ENCODE results near the gene RASGRP4. TPM values are rescaled to one million over a fixed set of nuclear protein-coding genes. Genes with fewer than 3 reads are reported as not detected.

The RASGRP4 gene
- total and polyA plus RNA-seq, 2 donors (not counting 1 experiment from before 2014, with no cell fraction given) = not detected

GRCh38 chr19:38383743-38384142 is 42.3 kb downstream of the RASGRP4 start:
- H3K4me1 ChIP-seq (ENCODE audit: control insufficient read depth, extremely low read depth, insufficient read depth, low read length) = peaks cover 2% of the 10 kb centered on the region
- no peaks in the 10 kb centered on the region for H3K9me3 ChIP-seq (ENCODE audit: control insufficient read depth, insufficient read depth, low read depth, low read length)
- no peak overlapping the region for H3K9ac ChIP-seq (ENCODE audit: insufficient read depth, low read length)
- no peak overlapping the region for H3K4me3 ChIP-seq (replicated peaks in 1 of 4; ENCODE audit: control extremely low read depth in 1 of 4, insufficient read depth in 1 of 4, low read depth in 3 of 4, low read length in 4 of 4)
- H3K36me3 ChIP-seq (ENCODE audit: control insufficient read depth, insufficient read depth, low read length) = peaks cover 18% of the 10 kb centered on the region
- no peaks in the 10 kb centered on the region for H4K20me1 ChIP-seq (ENCODE audit: control insufficient read depth, extremely low read depth, insufficient read depth, low read length)
- H3K4me2 ChIP-seq (ENCODE audit: extremely low read depth, insufficient read depth, low read length) = no peak overlapping the region
- no peaks in the 10 kb centered on the region for H3K27me3 ChIP-seq (ENCODE audit: control insufficient read depth, insufficient read depth, low read length)
- H2AFZ ChIP-seq (ENCODE audit: low read length) = no peak overlapping the region
- TF ChIP-seq EZH2 (IDR thresholded peaks at IDR 0.05; ENCODE audit: low read length, missing control alignments) = no peak
- TF ChIP-seq, protein P1, sequence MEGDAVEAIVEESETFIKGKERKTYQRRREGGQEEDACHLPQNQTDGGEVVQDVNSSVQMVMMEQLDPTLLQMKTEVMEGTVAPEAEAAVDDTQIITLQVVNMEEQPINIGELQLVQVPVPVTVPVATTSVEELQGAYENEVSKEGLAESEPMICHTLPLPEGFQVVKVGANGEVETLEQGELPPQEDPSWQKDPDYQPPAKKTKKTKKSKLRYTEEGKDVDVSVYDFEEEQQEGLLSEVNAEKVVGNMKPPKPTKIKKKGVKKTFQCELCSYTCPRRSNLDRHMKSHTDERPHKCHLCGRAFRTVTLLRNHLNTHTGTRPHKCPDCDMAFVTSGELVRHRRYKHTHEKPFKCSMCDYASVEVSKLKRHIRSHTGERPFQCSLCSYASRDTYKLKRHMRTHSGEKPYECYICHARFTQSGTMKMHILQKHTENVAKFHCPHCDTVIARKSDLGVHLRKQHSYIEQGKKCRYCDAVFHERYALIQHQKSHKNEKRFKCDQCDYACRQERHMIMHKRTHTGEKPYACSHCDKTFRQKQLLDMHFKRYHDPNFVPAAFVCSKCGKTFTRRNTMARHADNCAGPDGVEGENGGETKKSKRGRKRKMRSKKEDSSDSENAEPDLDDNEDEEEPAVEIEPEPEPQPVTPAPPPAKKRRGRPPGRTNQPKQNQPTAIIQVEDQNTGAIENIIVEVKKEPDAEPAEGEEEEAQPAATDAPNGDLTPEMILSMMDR (conservative IDR thresholded peaks at IDR 0.05 in 1 of 2, IDR thresholded peaks at IDR 0.05 in 1 of 2; ENCODE audit: low read depth in 1 of 2, low read length in 2 of 2) = no peak
- peaks cover 4% of the 10 kb centered on the region for H3K79me2 ChIP-seq (ENCODE audit: control insufficient read depth, insufficient read depth, low read length)
- no peak for DNase-seq (ENCODE audit: low read depth in 2 of 2)
- no peak overlapping the region for H3K27ac ChIP-seq (ENCODE audit: insufficient read depth, low read length)

DNA sequence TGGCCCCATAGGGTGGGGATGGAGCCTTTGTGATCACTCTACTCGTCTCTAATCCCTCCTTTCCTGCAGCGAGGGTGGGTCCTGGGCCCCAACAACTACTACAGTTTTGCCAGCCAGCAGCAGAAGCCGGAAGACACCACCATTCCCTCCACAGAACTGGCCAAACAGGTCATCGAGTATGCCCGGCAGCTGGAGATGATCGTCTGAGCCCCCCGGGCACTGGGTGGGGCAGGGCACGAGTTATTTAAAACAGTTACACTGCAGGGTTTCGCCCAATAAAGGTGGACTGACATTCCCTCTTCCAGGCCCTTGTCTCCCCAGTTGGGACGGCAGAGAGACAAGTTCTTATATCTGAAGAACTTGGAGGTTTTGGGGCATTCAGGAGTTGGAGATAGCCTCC is 42.8 kb downstream of the RASGRP4 start:
- Histone ChIP-seq H3K4me2 (ENCODE audit: extremely low read depth, insufficient read depth, low read length) (no peak overlapping the region), H3K79me2 (ENCODE audit: control insufficient read depth, insufficient read depth, low read length) (peaks cover 2% of the 10 kb centered on the region), H3K27me3 (ENCODE audit: control insufficient read depth, insufficient read depth, low read length) (no peaks in the 10 kb centered on the region), H4K20me1 (ENCODE audit: control insufficient read depth, extremely low read depth, insufficient read depth, low read length) (no peaks in the 10 kb centered on the region), H3K4me3 (replicated peaks in 1 of 4; ENCODE audit: control extremely low read depth in 1 of 4, insufficient read depth in 1 of 4, low read depth in 3 of 4, low read length in 4 of 4) (no peak overlapping the region), H3K4me1 (ENCODE audit: control insufficient read depth, extremely low read depth, insufficient read depth, low read length) (peaks cover 2% of the 10 kb centered on the region), H3K9ac (ENCODE audit: insufficient read depth, low read length) (no peak overlapping the region), H2AFZ (ENCODE audit: low read length) (no peak overlapping the region), H3K27ac (ENCODE audit: insufficient read depth, low read length) (no peak overlapping the region), H3K36me3 (ENCODE audit: control insufficient read depth, insufficient read depth, low read length) (peaks cover 18% of the 10 kb centered on the region), H3K9me3 (ENCODE audit: control insufficient read depth, insufficient read depth, low read depth, low read length) (no peaks in the 10 kb centered on the region)
- no peak for DNase-seq (ENCODE audit: low read depth in 2 of 2)
- TF ChIP-seq EZH2 (IDR thresholded peaks at IDR 0.05; ENCODE audit: low read length, missing control alignments) = no peak
- TF ChIP-seq, protein P1 (conservative IDR thresholded peaks at IDR 0.05 in 1 of 2, IDR thresholded peaks at IDR 0.05 in 1 of 2; ENCODE audit: low read depth in 1 of 2, low read length in 2 of 2) = no peak

DNA sequence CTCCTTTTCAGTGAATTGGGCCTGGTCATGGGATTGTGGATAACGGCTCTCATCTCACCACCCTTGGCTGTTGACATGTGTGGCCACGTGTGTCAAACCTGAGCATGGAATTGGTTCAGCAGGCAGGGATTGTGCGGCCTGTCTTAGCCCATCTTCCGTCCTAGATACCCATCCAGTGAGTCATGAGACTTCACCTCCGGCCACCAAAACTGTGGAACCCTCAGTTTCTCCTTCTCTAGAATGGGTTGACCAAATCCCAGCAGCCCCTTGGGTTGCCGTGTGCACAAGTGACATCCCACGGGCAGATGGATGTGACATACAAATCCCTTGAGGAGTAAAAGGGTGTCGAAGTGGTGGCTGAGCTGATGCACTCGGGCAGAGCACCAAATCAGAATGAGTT is 44.9 kb downstream of the RASGRP4 start:
- Histone ChIP-seq H2AFZ (ENCODE audit: low read length) (no peak overlapping the region), H4K20me1 (ENCODE audit: control insufficient read depth, extremely low read depth, insufficient read depth, low read length) (no peaks in the 10 kb centered on the region), H3K4me1 (ENCODE audit: control insufficient read depth, extremely low read depth, insufficient read depth, low read length) (peaks cover 5% of the 10 kb centered on the region), H3K4me3 (replicated peaks in 1 of 4; ENCODE audit: control extremely low read depth in 1 of 4, insufficient read depth in 1 of 4, low read depth in 3 of 4, low read length in 4 of 4) (no peak overlapping the region), H3K36me3 (ENCODE audit: control insufficient read depth, insufficient read depth, low read length) (peaks cover 23% of the 10 kb centered on the region), H3K4me2 (ENCODE audit: extremely low read depth, insufficient read depth, low read length) (no peak overlapping the region), H3K79me2 (ENCODE audit: control insufficient read depth, insufficient read depth, low read length) (peaks cover 20% of the 10 kb centered on the region), H3K27me3 (ENCODE audit: control insufficient read depth, insufficient read depth, low read length) (no peaks in the 10 kb centered on the region), H3K9me3 (ENCODE audit: control insufficient read depth, insufficient read depth, low read depth, low read length) (no peaks in the 10 kb centered on the region), H3K9ac (ENCODE audit: insufficient read depth, low read length) (no peak overlapping the region), H3K27ac (ENCODE audit: insufficient read depth, low read length) (no peak overlapping the region)
- DNase-seq (ENCODE audit: low read depth in 2 of 2) = no peak
- no peak for TF ChIP-seq EZH2 (IDR thresholded peaks at IDR 0.05; ENCODE audit: low read length, missing control alignments)
- TF ChIP-seq, protein P1 (conservative IDR thresholded peaks at IDR 0.05 in 1 of 2, IDR thresholded peaks at IDR 0.05 in 1 of 2; ENCODE audit: low read depth in 1 of 2, low read length in 2 of 2) = no peak
